T-helper 1 cell (primary cell): ENCODE data around the gene RAB6B.

Experiments used
- DNase-seq, 5 donors: peaks; one replicate each; pipeline ENCODE4 v3.0.0-alpha.2; 2012 to 2020

Gene RAB6B

GRCh38 chr3:133880886-133881455, 14.7 kb downstream of the RAB6B start:
- no peak for DNase-seq

GRCh38 chr3:133880287-133880686, 15.4 kb downstream of the RAB6B start:
- DNase-seq = peak in 1 of 5 donors; percentile 20

- no peak for DNase-seq
Measured at GRCh38 chr3:133878518-133878917, 17.2 kb downstream of the RAB6B start.

GRCh38 chr3:133877221-133877620, 18.5 kb downstream of the RAB6B start:
- DNase-seq = no peak

- no peak for DNase-seq
Measured at GRCh38 chr3:133874761-133875438, 20.8 kb downstream of the RAB6B start.

- DNase-seq = no peak
Measured at GRCh38 chr3:133874344-133874743, 21.3 kb downstream of the RAB6B start.

- DNase-seq = no peak
Measured at GRCh38 chr3:133872781-133873180, 22.9 kb downstream of the RAB6B start.

- DNase-seq = no peak
Measured at GRCh38 chr3:133872161-133872560, 23.5 kb downstream of the RAB6B start.

GRCh38 chr3:133871368-133872090, 24.2 kb downstream of the RAB6B start:
- DNase-seq = no peak

- no peak for DNase-seq
Measured at GRCh38 chr3:133870822-133871221, 24.9 kb downstream of the RAB6B start.

- DNase-seq = no peak
Measured at GRCh38 chr3:133869586-133869985, 26.1 kb downstream of the RAB6B start.

- DNase-seq = no peak
Measured at GRCh38 chr3:133868758-133869475, 26.8 kb downstream of the RAB6B start.

GRCh38 chr3:133868186-133868585, 27.5 kb downstream of the RAB6B start:
- no peak for DNase-seq

GRCh38 chr3:133866141-133866540, 29.5 kb downstream of the RAB6B start:
- no peak for DNase-seq

- DNase-seq = no peak
Measured at GRCh38 chr3:133865136-133865855, 30.4 kb downstream of the RAB6B start.

- DNase-seq = no peak
Measured at GRCh38 chr3:133864616-133865015, 31.1 kb downstream of the RAB6B start.

- DNase-seq = no peak
Measured at GRCh38 chr3:133863911-133864310, 31.8 kb downstream of the RAB6B start.

- no peak for DNase-seq
Measured at GRCh38 chr3:133862161-133862560, 33.5 kb downstream of the RAB6B start.

GRCh38 chr3:133860519-133860918, 35.2 kb downstream of the RAB6B start:
- no peak for DNase-seq

GRCh38 chr3:133859381-133860234, 36.1 kb downstream of the RAB6B start:
- no peak for DNase-seq

- peak in 1 of 5 donors; percentile 22 for DNase-seq
Measured at GRCh38 chr3:133857767-133858166, 37.9 kb downstream of the RAB6B start.

GRCh38 chr3:133856316-133856715, 39.4 kb downstream of the RAB6B start:
- no peak for DNase-seq
